GM21717 (cell line): ENCODE data around the gene OTOP2.

Experiments
- ATAC-seq: cut with Tn5 transposase; IDR thresholded peaks from one replicate; pipeline ENCODE4 v1.9.1; 2021; ENCODE audit warnings: mild to moderate bottlenecking, moderate library complexity; ENCODE audit not compliant: unreplicated experiment

Gene OTOP2

GRCh38 chr17:74923538-74924249 is 379 bp upstream of the OTOP2 start:
- ATAC-seq: no peak

GRCh38 chr17:74925242-74925641 is 1.2 kb downstream of the OTOP2 start:
- no peak for ATAC-seq

GRCh38 chr17:74928786-74929185 is 4.7 kb downstream of the OTOP2 start:
- ATAC-seq: no peak

- ATAC-seq: no peak
Observed at GRCh38 chr17:74930535-74931036, 6.5 kb downstream of the OTOP2 start.

- ATAC-seq: no peak
Observed at GRCh38 chr17:74935048-74935447, 11.0 kb downstream of the OTOP2 start.

GRCh38 chr17:74935585-74936469 is 11.8 kb downstream of the OTOP2 start, which contains the start of gene OTOP3:
Gene OTOP3 (plus strand): TSS chr17:74935898. CDS start chr17:74935922, 24 bp downstream.
- ATAC-seq: no peak

- no peak for ATAC-seq
Observed at GRCh38 chr17:74936470-74936799, 12.4 kb downstream of the OTOP2 start.

- no peak for ATAC-seq
Observed at GRCh38 chr17:74937064-74938051, 13.3 kb downstream of the OTOP2 start.

- ATAC-seq: no peak
Observed at GRCh38 chr17:74938194-74938950, 14.3 kb downstream of the OTOP2 start.

GRCh38 chr17:74939534-74939933 is 15.5 kb downstream of the OTOP2 start:
- ATAC-seq: no peak

- ATAC-seq: no peak
Observed at GRCh38 chr17:74941128-74941725, 17.2 kb downstream of the OTOP2 start.

GRCh38 chr17:74943808-74944522 is 19.9 kb downstream of the OTOP2 start:
- no peak for ATAC-seq

- ATAC-seq: no peak
Observed at GRCh38 chr17:74945543-74945942, 21.5 kb downstream of the OTOP2 start.

GRCh38 chr17:74946641-74947040 is 22.6 kb downstream of the OTOP2 start:
- no peak for ATAC-seq

- no peak for ATAC-seq
Observed at GRCh38 chr17:74947041-74947754, 23.1 kb downstream of the OTOP2 start.

- no peak for ATAC-seq
Observed at GRCh38 chr17:74949455-74950115, 25.5 kb downstream of the OTOP2 start.

GRCh38 chr17:74950207-74950606 is 26.1 kb downstream of the OTOP2 start:
- no peak for ATAC-seq

GRCh38 chr17:74951065-74951464 is 27.0 kb downstream of the OTOP2 start:
- ATAC-seq: no peak
